ENCODE measurements around the gene DDX10.
A peak's percentile ranks its signal among the peaks of the same experiment; 100 is the strongest.
"Not testable (repeated sequence)": the region's sequence is repeated elsewhere in the genome, so short reads cannot be mapped to it uniquely, and the experiment has no call there.

The DDX10 gene

GRCh38 chr11:108823960-108824359 is 159.1 kb downstream of the DDX10 start:
- not testable (repeated sequence) for DNase-seq (ENCODE audit: low read depth)

- no peak for DNase-seq (ENCODE audit: low read depth)
Measured at GRCh38 chr11:108824545-108824944, 159.7 kb downstream of the DDX10 start.

GRCh38 chr11:108825381-108825780 is 160.5 kb downstream of the DDX10 start:
- no peak for DNase-seq (ENCODE audit: low read depth)

- no peak for DNase-seq (ENCODE audit: low read depth)
Measured at GRCh38 chr11:108826136-108826535, 161.3 kb downstream of the DDX10 start.

- no peak for DNase-seq (ENCODE audit: low read depth)
Measured at GRCh38 chr11:108835624-108836023, 170.8 kb downstream of the DDX10 start.

- DNase-seq (ENCODE audit: low read depth): no peak
Measured at GRCh38 chr11:108836541-108836940, 171.7 kb downstream of the DDX10 start.

GRCh38 chr11:108838102-108838791 is 173.4 kb downstream of the DDX10 start:
- DNase-seq (ENCODE audit: low read depth): no peak

- DNase-seq (ENCODE audit: low read depth): no peak
Measured at GRCh38 chr11:108838792-108839105, 173.9 kb downstream of the DDX10 start.

GRCh38 chr11:108846009-108846408 is 181.1 kb downstream of the DDX10 start:
- no peak for DNase-seq (ENCODE audit: low read depth)

GRCh38 chr11:108847298-108847990 is 182.6 kb downstream of the DDX10 start:
- no peak for DNase-seq (ENCODE audit: low read depth)

- DNase-seq (ENCODE audit: low read depth): no peak
Measured at GRCh38 chr11:108851781-108852180, 186.9 kb downstream of the DDX10 start.

- no peak for DNase-seq (ENCODE audit: low read depth)
Measured at GRCh38 chr11:108852701-108853100, 187.8 kb downstream of the DDX10 start.

- DNase-seq (ENCODE audit: low read depth): no peak
Measured at GRCh38 chr11:108853151-108853550, 188.3 kb downstream of the DDX10 start.

GRCh38 chr11:108853864-108854263 is 189.0 kb downstream of the DDX10 start:
- DNase-seq (ENCODE audit: low read depth): no peak

- no peak for DNase-seq (ENCODE audit: low read depth)
Measured at GRCh38 chr11:108854346-108854745, 189.5 kb downstream of the DDX10 start.

- DNase-seq (ENCODE audit: low read depth): no peak
Measured at GRCh38 chr11:108857382-108857781, 192.5 kb downstream of the DDX10 start.

- no peak for DNase-seq (ENCODE audit: low read depth)
Measured at GRCh38 chr11:108858622-108859021, 193.8 kb downstream of the DDX10 start.

GRCh38 chr11:108859510-108859909 is 194.6 kb downstream of the DDX10 start:
- DNase-seq (ENCODE audit: low read depth): no peak

GRCh38 chr11:108863528-108863927 is 198.7 kb downstream of the DDX10 start:
- no peak for DNase-seq (ENCODE audit: low read depth)

GRCh38 chr11:108865406-108865805 is 200.5 kb downstream of the DDX10 start:
- no peak for DNase-seq (ENCODE audit: low read depth)

GRCh38 chr11:108866781-108867180 is 201.9 kb downstream of the DDX10 start:
- no peak for DNase-seq (ENCODE audit: low read depth)

- peak; percentile 67 for DNase-seq (ENCODE audit: low read depth)
Measured at GRCh38 chr11:108870373-108871020, 205.6 kb downstream of the DDX10 start.

- no peak for DNase-seq (ENCODE audit: low read depth)
Measured at GRCh38 chr11:108871152-108871551, 206.3 kb downstream of the DDX10 start.
